PFSK-1 (cell line): ENCODE data around the gene SLC35F1.

ENCODE experiments used
- FOXP2 ChIP-seq: optimal IDR thresholded peaks from 2 replicates; pipeline ENCODE3; 2011; ENCODE audit warnings: borderline replicate concordance, control low read depth, inconsistent platforms; ENCODE audit not compliant: insufficient read depth; ENCODE audit errors: extremely low read length, extremely low read depth
- POLR2AphosphoS5 ChIP-seq: IDR thresholded peaks from 2 replicates; pipeline ENCODE4 v1.6.1; 2012; ENCODE audit warnings: low read depth, mild to moderate bottlenecking, control low read depth, low read length, moderate library complexity
- SIN3A ChIP-seq: IDR thresholded peaks from 2 replicates; pipeline ENCODE4 v1.6.1; 2012; ENCODE audit warnings: mild to moderate bottlenecking, low read length, moderate library complexity, borderline replicate concordance; ENCODE audit not compliant: insufficient read depth
- TAF1 ChIP-seq: IDR thresholded peaks from 2 replicates; pipeline ENCODE4 v1.6.1; 2012; ENCODE audit warnings: low read length, control low read depth, borderline replicate concordance; ENCODE audit not compliant: insufficient read depth
- TF ChIP-seq, protein P1 (sequence below), 2 experiments: IDR thresholded peaks; 2 replicates each; pipeline versions ENCODE4 v1.6.1 to v1.8.0; 2011 to 2012; ENCODE audit warnings: low read depth in 2 of 2, low read length in 2 of 2, control low read depth in 1 of 2, inconsistent platforms in 1 of 2, mild to moderate bottlenecking in 1 of 2, moderate library complexity in 1 of 2; ENCODE audit not compliant: insufficient read depth in 1 of 2

DNA sequence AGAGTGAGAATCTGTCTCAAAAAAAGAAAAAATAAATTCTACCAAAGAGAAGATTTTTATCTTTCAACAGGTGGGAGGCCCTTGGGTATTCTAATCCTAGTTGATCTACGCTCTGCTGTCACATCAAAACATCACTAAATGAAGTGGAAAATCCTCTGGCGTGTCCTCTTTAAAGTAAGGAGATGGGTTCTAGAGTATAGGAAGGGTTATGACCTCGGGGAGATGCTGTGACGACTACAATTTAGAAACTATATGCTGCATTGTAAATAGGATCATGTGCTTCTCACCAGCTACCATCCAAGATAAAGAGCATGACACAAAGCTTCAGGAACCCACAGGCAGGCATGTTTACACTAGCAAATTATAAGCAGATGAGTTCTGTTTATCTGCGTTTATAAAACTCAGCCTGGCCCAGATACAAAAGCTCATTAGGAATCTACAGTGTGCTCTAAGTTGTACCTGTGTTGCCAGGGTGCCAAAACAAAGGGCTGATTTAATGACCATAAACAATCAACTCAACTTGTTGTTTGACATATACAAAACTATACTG is 443.9 kb downstream of the SLC35F1 start:
- TF ChIP-seq SIN3A (no peak), POLR2AphosphoS5 (no peak), FOXP2 (no peak), TAF1 (no peak)
- TF ChIP-seq, protein P1, sequence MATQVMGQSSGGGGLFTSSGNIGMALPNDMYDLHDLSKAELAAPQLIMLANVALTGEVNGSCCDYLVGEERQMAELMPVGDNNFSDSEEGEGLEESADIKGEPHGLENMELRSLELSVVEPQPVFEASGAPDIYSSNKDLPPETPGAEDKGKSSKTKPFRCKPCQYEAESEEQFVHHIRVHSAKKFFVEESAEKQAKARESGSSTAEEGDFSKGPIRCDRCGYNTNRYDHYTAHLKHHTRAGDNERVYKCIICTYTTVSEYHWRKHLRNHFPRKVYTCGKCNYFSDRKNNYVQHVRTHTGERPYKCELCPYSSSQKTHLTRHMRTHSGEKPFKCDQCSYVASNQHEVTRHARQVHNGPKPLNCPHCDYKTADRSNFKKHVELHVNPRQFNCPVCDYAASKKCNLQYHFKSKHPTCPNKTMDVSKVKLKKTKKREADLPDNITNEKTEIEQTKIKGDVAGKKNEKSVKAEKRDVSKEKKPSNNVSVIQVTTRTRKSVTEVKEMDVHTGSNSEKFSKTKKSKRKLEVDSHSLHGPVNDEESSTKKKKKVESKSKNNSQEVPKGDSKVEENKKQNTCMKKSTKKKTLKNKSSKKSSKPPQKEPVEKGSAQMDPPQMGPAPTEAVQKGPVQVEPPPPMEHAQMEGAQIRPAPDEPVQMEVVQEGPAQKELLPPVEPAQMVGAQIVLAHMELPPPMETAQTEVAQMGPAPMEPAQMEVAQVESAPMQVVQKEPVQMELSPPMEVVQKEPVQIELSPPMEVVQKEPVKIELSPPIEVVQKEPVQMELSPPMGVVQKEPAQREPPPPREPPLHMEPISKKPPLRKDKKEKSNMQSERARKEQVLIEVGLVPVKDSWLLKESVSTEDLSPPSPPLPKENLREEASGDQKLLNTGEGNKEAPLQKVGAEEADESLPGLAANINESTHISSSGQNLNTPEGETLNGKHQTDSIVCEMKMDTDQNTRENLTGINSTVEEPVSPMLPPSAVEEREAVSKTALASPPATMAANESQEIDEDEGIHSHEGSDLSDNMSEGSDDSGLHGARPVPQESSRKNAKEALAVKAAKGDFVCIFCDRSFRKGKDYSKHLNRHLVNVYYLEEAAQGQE (IDR thresholded peaks at IDR 0.05; ENCODE audit: insufficient read depth in 1 of 2, low read depth in 2 of 2, low read length in 2 of 2): no peak
